Central memory CD8-positive, alpha-beta T cell (primary cell): ENCODE data around the gene KCNQ1.
A peak's percentile ranks its signal among the peaks of the same experiment; 100 is the strongest.

Experiments
- ATAC-seq: fragments of 150-1000 bp; cut with Tn5 transposase; replicated peaks from 2 replicates; pipeline ENCODE4 v1.10.0; 2022; ENCODE audit warnings: mild to moderate bottlenecking, moderate FRiP score, moderate number of reproducible peaks; ENCODE audit not compliant: poor library complexity, severe bottlenecking; ENCODE audit errors: extremely low read depth
- DNase-seq, 2 donors: peaks; one replicate each; pipeline ENCODE4 v3.0.0; 2021; ENCODE audit warnings: low spot score in 2 of 2
- H3K27ac Mint-ChIP-seq: one replicate; pipeline ENCODE4 v1.8.0; 2022; ENCODE audit warnings: low read depth, mild to moderate bottlenecking, moderate library complexity, mixed read lengths
- H3K27me3 Mint-ChIP-seq: one replicate; pipeline ENCODE4 v1.8.0; 2022; ENCODE audit warnings: mixed read lengths
- H3K36me3 Mint-ChIP-seq: one replicate; pipeline ENCODE4 v1.8.0; 2022; ENCODE audit warnings: mild to moderate bottlenecking, moderate library complexity, mixed read lengths; ENCODE audit not compliant: insufficient read depth
- H3K4me1 Mint-ChIP-seq: one replicate; pipeline ENCODE4 v1.8.0; 2022; ENCODE audit warnings: mixed read lengths
- H3K4me3 Mint-ChIP-seq: one replicate; pipeline ENCODE4 v1.8.0; 2022; ENCODE audit warnings: mild to moderate bottlenecking, moderate library complexity, mixed read lengths
- H3K9me3 Mint-ChIP-seq: one replicate; pipeline ENCODE4 v1.8.0; 2022; ENCODE audit warnings: mixed read lengths

The KCNQ1 gene

GRCh38 chr11:2880646-2881045 is 435.8 kb downstream of the KCNQ1 start:
- no peak overlapping the region for H3K4me3 Mint-ChIP-seq

GRCh38 chr11:2881076-2881980 is 436.5 kb downstream of the KCNQ1 start:
- H3K4me1 Mint-ChIP-seq = peaks cover 6% of the 10 kb centered on the region
- DNase-seq = no peak
- no peak overlapping the region for H3K27ac Mint-ChIP-seq
- no peak overlapping the region for H3K4me3 Mint-ChIP-seq
- H3K36me3 Mint-ChIP-seq = peaks cover 6% of the 10 kb centered on the region
- peaks cover 8% of the 10 kb centered on the region for H3K27me3 Mint-ChIP-seq
- no peaks in the 10 kb centered on the region for H3K9me3 Mint-ChIP-seq
- ATAC-seq = no peak

More at GRCh38 chr11:2880646-2881045, 435.8 kb downstream of the KCNQ1 start:
- H3K27ac Mint-ChIP-seq = no peak overlapping the region
- no peaks in the 10 kb centered on the region for H3K9me3 Mint-ChIP-seq
- DNase-seq = no peak
- peaks cover 8% of the 10 kb centered on the region for H3K27me3 Mint-ChIP-seq
- peaks cover 6% of the 10 kb centered on the region for H3K4me1 Mint-ChIP-seq
- peaks cover 6% of the 10 kb centered on the region for H3K36me3 Mint-ChIP-seq
- no peak for ATAC-seq

GRCh38 chr11:2881981-2882375 is 437.2 kb downstream of the KCNQ1 start:
- no peak overlapping the region for H3K27ac Mint-ChIP-seq
- H3K36me3 Mint-ChIP-seq = peaks cover 9% of the 10 kb centered on the region
- ATAC-seq (no peak), DNase-seq (no peak)
- peaks cover 8% of the 10 kb centered on the region for H3K27me3 Mint-ChIP-seq
- no peaks in the 10 kb centered on the region for H3K9me3 Mint-ChIP-seq
- H3K4me1 Mint-ChIP-seq = peaks cover 11% of the 10 kb centered on the region
- H3K4me3 Mint-ChIP-seq = no peak overlapping the region

GRCh38 chr11:2882396-2883110 is 437.7 kb downstream of the KCNQ1 start:
- Mint-ChIP-seq H3K36me3 (peaks cover 9% of the 10 kb centered on the region), H3K9me3 (no peaks in the 10 kb centered on the region), H3K4me1 (peaks cover 11% of the 10 kb centered on the region), H3K27ac (no peak overlapping the region), H3K27me3 (peaks cover 8% of the 10 kb centered on the region), H3K4me3 (peak overlapping the region; percentile 74)
- ATAC-seq = no peak
- no peak for DNase-seq

GRCh38 chr11:2883640-2883978 is 438.8 kb downstream of the KCNQ1 start:
- no peak for ATAC-seq
- Mint-ChIP-seq H3K4me3 (peak overlapping the region; percentile 74), H3K27me3 (peaks cover 8% of the 10 kb centered on the region), H3K9me3 (no peaks in the 10 kb centered on the region), H3K27ac (no peak overlapping the region), H3K36me3 (peaks cover 9% of the 10 kb centered on the region), H3K4me1 (peaks cover 17% of the 10 kb centered on the region)
- no peak for DNase-seq

- Mint-ChIP-seq H3K27me3 (peaks cover 8% of the 10 kb centered on the region), H3K4me1 (peaks cover 17% of the 10 kb centered on the region), H3K27ac (no peak overlapping the region), H3K36me3 (peaks cover 9% of the 10 kb centered on the region), H3K4me3 (peak overlapping the region; percentile 74), H3K9me3 (no peaks in the 10 kb centered on the region)
- ATAC-seq = no peak
- no peak for DNase-seq
Measured at GRCh38 chr11:2883979-2884815, 439.4 kb downstream of the KCNQ1 start.

- Mint-ChIP-seq H3K36me3 (peaks cover 9% of the 10 kb centered on the region), H3K4me3 (peak overlapping the region; percentile 78), H3K9me3 (no peaks in the 10 kb centered on the region), H3K27me3 (peaks cover 8% of the 10 kb centered on the region), H3K4me1 (peaks cover 17% of the 10 kb centered on the region), H3K27ac (peak overlapping the region; percentile 3)
- no peak for DNase-seq
- peak; percentile 16 for ATAC-seq
Measured at GRCh38 chr11:2885017-2885677, 440.3 kb downstream of the KCNQ1 start.

GRCh38 chr11:2885678-2886081 is 440.9 kb downstream of the KCNQ1 start, which contains the start of gene CDKN1C:
TSS of gene CDKN1C (minus strand) at chr11:2885775. CDS start at chr11:2885456, 319 bp downstream.
- Mint-ChIP-seq H3K27ac (peak within 1 kb of the TSS; percentile 67), H3K4me1 (peaks cover 17% of the 10 kb centered on the region)

GRCh38 chr11:2886191-2886894 is 441.5 kb downstream of the KCNQ1 start:
- Mint-ChIP-seq H3K9me3 (no peaks in the 10 kb centered on the region), H3K36me3 (peaks cover 9% of the 10 kb centered on the region), H3K27ac (peak overlapping the region; percentile 67), H3K27me3 (peaks cover 8% of the 10 kb centered on the region), H3K4me3 (peak overlapping the region; percentile 64), H3K4me1 (peaks cover 17% of the 10 kb centered on the region)
- DNase-seq (no peak), ATAC-seq (no peak)

More at GRCh38 chr11:2885678-2886081, 440.9 kb downstream of the KCNQ1 start, which contains the start of gene CDKN1C:
- peak; percentile 93 for ATAC-seq
- Mint-ChIP-seq H3K27me3 (peaks cover 8% of the 10 kb centered on the region), H3K4me3 (peak within 1 kb of the TSS; percentile 78), H3K36me3 (peaks cover 9% of the 10 kb centered on the region), H3K9me3 (no peaks in the 10 kb centered on the region)
- DNase-seq = peak; percentile 69 to 72

GRCh38 chr11:2886936-2887335 is 442.1 kb downstream of the KCNQ1 start:
- Mint-ChIP-seq H3K4me1 (peaks cover 22% of the 10 kb centered on the region), H3K27ac (peak overlapping the region; percentile 67), H3K9me3 (no peaks in the 10 kb centered on the region), H3K4me3 (peak overlapping the region; percentile 64), H3K27me3 (peaks cover 8% of the 10 kb centered on the region), H3K36me3 (peaks cover 11% of the 10 kb centered on the region)
- DNase-seq = no peak
- no peak for ATAC-seq

GRCh38 chr11:2887515-2888195 is 442.8 kb downstream of the KCNQ1 start:
- Mint-ChIP-seq H3K27ac (no peak overlapping the region), H3K36me3 (peaks cover 12% of the 10 kb centered on the region), H3K4me1 (peaks cover 26% of the 10 kb centered on the region), H3K4me3 (no peak overlapping the region), H3K9me3 (no peaks in the 10 kb centered on the region), H3K27me3 (peaks cover 6% of the 10 kb centered on the region)
- ATAC-seq (no peak), DNase-seq (no peak)
